Cardiac muscle cell (in vitro differentiated cells and primary cell): ENCODE results near the gene SV2A. TPM values are rescaled to one million over a fixed set of nuclear protein-coding genes. Genes with fewer than 3 reads are reported as not detected.

Source experiments
- DNase-seq, 2 donors: peaks; one replicate each; pipeline versions ENCODE4 v3.0.0 to v3.0.0-alpha.2; 2010 to 2017; ENCODE audit warnings: low read depth in 1 of 2, low spot score in 1 of 2
- H3K27ac ChIP-seq: fragments of 200-600 bp; sonication (generic); 2 replicates; pipeline ENCODE4 v1.5.1; 2016
- H3K27me3 ChIP-seq: fragments of 200-600 bp; sonication (generic); 2 replicates; pipeline ENCODE4 v1.6.0; 2016; ENCODE audit warnings: control low read depth
- H3K36me3 ChIP-seq: fragments of 200-600 bp; sonication (generic); 2 replicates; pipeline ENCODE4 v1.5.1; 2016; ENCODE audit warnings: control low read depth
- H3K4me1 ChIP-seq: fragments of 200-600 bp; sonication (generic); 2 replicates; pipeline ENCODE4 v1.8.1; 2017; ENCODE audit warnings: low read depth, mild to moderate bottlenecking, mixed run types
- H3K4me3 ChIP-seq: fragments of 200-600 bp; sonication (generic); 2 replicates; pipeline ENCODE4 v1.5.1; 2016; ENCODE audit warnings: mild to moderate bottlenecking
- H3K9me3 ChIP-seq: fragments of 200-600 bp; sonication (generic); 2 replicates; pipeline ENCODE4 v1.5.1; 2017; ENCODE audit warnings: low read depth, mild to moderate bottlenecking, control low read depth
- CTCF ChIP-seq: IDR thresholded peaks from 2 replicates; pipeline ENCODE4 v1.5.1; 2012; ENCODE audit warnings: low read depth, mild to moderate bottlenecking, low read length
- polyA plus RNA-seq: library from polyadenylated mRNA; unstranded; fragments of >200 nt; fragmentation: Nextera tagmentation; extraction: Ambion mirVana; gene quantifications from 2 replicates; pipeline ENCODE4 v1.2.1, GENCODE V29; 2016
- total RNA-seq: library from RNA; depleted of rRNA; stranded (reverse); fragments of >200 nt; gene quantifications from 2 replicates; pipeline ENCODE4 v1.2.3, GENCODE V29; 2016

SV2A gene
- total and polyA plus RNA-seq, 2 experiments from 2014 or later: 19.2 to 23.3 TPM

DNA sequence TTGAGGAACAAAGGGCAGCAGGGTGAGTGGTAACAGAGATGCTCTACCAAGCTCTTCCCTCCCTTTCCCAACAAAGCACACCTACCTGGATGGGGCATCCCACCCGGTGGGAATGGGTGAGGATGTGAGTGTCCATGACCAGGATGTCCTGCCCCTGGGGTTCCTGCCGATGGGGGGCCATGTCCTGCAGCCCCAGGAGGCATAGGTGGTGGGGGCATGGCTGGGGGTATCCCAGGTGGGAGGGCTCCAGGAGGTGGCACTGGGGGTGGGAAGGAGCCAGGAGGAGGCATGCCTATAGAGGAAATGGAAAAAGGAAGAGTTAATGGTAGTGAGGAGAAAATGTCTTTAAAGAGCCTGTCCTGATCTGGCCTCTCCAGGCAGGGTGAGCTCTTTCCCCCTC, 8.1 kb upstream of the SV2A start:
- Histone ChIP-seq H3K9me3 (no peaks in the 10 kb centered on the region), H3K4me1 (peaks cover 13% of the 10 kb centered on the region), H3K27ac (no peak overlapping the region), H3K36me3 (peaks cover 33% of the 10 kb centered on the region), H3K27me3 (no peaks in the 10 kb centered on the region), H3K4me3 (no peak overlapping the region)
- no peak for TF ChIP-seq CTCF
- no peak for DNase-seq

GRCh38 chr1:149925345-149925744, 7.7 kb upstream of the SV2A start:
- H3K4me1 ChIP-seq: peaks cover 13% of the 10 kb centered on the region
- no peak overlapping the region for H3K4me3 ChIP-seq
- no peak for DNase-seq
- H3K9me3 ChIP-seq: no peaks in the 10 kb centered on the region
- H3K27me3 ChIP-seq: no peaks in the 10 kb centered on the region
- no peak overlapping the region for H3K27ac ChIP-seq
- TF ChIP-seq CTCF: no peak
- peaks cover 33% of the 10 kb centered on the region for H3K36me3 ChIP-seq

- Histone ChIP-seq H3K4me3 (no peak overlapping the region), H3K9me3 (no peaks in the 10 kb centered on the region), H3K27ac (no peak overlapping the region), H3K27me3 (no peaks in the 10 kb centered on the region), H3K4me1 (peaks cover 8% of the 10 kb centered on the region), H3K36me3 (peaks cover 33% of the 10 kb centered on the region)
- DNase-seq: no peak
- no peak for TF ChIP-seq CTCF
These were observed 6.0 kb upstream of the SV2A start for GRCh38 chr1:149923626-149924025.

GRCh38 chr1:149916898-149917252, 769 bp downstream of the SV2A start:
- no peak for DNase-seq
- H3K4me1 ChIP-seq: peaks cover 18% of the 10 kb centered on the region

DNA sequence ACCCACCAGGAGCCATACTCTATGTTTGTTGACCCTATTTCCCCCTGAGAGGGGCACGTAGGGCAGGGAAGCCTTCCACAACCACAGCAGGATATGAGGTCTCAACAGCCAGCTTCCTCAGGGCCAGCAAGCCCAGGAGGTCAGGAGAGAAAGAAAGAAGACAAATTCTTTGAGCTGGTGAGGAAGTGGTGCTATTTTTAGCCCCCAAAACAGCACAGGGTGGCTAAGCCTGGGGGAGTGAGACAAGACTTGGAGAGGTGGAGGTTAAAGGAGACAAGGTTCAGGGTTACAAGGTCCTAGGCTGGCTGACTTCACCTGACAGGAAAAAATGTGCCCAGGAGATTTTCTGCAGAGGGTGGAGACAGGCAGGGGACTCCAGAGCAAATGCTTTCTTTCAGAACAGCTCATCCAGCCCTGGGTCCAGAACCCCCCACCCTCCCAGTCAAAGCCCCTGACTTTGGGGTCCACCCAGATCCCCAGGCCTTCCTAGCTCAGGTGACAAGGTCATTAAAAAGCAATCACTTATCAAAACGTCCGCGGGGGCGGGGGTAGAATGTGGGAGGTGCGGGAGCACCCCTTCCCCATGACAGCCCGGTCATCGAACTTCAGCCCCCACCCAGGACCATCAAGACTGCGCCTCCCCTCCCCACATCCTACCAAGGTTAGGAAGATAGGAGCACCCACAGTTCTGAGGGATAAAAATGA, 1.3 kb downstream of the SV2A start:
- H3K9me3 ChIP-seq: no peaks in the 10 kb centered on the region
- H3K4me1 ChIP-seq: peaks cover 18% of the 10 kb centered on the region
- H3K27me3 ChIP-seq: no peaks in the 10 kb centered on the region
- H3K27ac ChIP-seq: peak overlapping the region; percentile 89
- H3K4me3 ChIP-seq: peak overlapping the region; percentile 63
- TF ChIP-seq CTCF: no peak
- no peaks in the 10 kb centered on the region for H3K36me3 ChIP-seq
- peak in 1 of 2 donors; percentile 28 for DNase-seq

More at GRCh38 chr1:149916898-149917252, 769 bp downstream of the SV2A start:
- TF ChIP-seq CTCF: no peak
- no peaks in the 10 kb centered on the region for H3K27me3 ChIP-seq
- no peaks in the 10 kb centered on the region for H3K9me3 ChIP-seq
- no peaks in the 10 kb centered on the region for H3K36me3 ChIP-seq
- no peak overlapping the region for H3K27ac ChIP-seq
- peak overlapping the region; percentile 63 for H3K4me3 ChIP-seq
